RWPE1 (cell line): ENCODE results near the gene HSF4.
"Not testable (repeated sequence)": the region's sequence is repeated elsewhere in the genome, so short reads cannot be mapped to it uniquely, and the experiment has no call there.

Experiments
- CTCF ChIA-PET: fragments of 350-600 bp; sonication (Branson Sonifier 250); formaldehyde crosslinking; extraction: SDS; loops from one replicate; lab custom pipeline; 2021; lab: Yijun Ruan, JAX
- POLR2A ChIA-PET: fragments of 400-600 bp; formaldehyde crosslinking; extraction: SDS; loops from one replicate; lab custom pipeline; 2020; ENCODE audit warnings: antibody characterized with exemption; ENCODE audit not compliant: low non-redundant PET; lab: Yijun Ruan, JAX
- DNase-seq: peaks from one replicate; pipeline ENCODE4 v3.0.0; 2012; ENCODE audit warnings: low spot score
- H3K27ac ChIP-seq: fragments of 450-650 bp; 2 replicates; pipeline ENCODE4 v1.5.1; 2017
- TF ChIP-seq, protein P1 (sequence below): fragments of 450-650 bp; conservative IDR thresholded peaks from 2 replicates; pipeline ENCODE4 v1.5.1; 2017; ENCODE audit warnings: low read depth, mild to moderate bottlenecking

Gene HSF4, protein sequence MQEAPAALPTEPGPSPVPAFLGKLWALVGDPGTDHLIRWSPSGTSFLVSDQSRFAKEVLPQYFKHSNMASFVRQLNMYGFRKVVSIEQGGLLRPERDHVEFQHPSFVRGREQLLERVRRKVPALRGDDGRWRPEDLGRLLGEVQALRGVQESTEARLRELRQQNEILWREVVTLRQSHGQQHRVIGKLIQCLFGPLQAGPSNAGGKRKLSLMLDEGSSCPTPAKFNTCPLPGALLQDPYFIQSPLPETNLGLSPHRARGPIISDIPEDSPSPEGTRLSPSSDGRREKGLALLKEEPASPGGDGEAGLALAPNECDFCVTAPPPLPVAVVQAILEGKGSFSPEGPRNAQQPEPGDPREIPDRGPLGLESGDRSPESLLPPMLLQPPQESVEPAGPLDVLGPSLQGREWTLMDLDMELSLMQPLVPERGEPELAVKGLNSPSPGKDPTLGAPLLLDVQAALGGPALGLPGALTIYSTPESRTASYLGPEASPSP

GRCh38 chr16:67164599-67165061 lies at the start of gene HSF4:
Gene HSF4 (plus strand): TSS chr16:67164745. CDS start chr16:67164812, 67 bp downstream.
- TF ChIP-seq, protein P1, sequence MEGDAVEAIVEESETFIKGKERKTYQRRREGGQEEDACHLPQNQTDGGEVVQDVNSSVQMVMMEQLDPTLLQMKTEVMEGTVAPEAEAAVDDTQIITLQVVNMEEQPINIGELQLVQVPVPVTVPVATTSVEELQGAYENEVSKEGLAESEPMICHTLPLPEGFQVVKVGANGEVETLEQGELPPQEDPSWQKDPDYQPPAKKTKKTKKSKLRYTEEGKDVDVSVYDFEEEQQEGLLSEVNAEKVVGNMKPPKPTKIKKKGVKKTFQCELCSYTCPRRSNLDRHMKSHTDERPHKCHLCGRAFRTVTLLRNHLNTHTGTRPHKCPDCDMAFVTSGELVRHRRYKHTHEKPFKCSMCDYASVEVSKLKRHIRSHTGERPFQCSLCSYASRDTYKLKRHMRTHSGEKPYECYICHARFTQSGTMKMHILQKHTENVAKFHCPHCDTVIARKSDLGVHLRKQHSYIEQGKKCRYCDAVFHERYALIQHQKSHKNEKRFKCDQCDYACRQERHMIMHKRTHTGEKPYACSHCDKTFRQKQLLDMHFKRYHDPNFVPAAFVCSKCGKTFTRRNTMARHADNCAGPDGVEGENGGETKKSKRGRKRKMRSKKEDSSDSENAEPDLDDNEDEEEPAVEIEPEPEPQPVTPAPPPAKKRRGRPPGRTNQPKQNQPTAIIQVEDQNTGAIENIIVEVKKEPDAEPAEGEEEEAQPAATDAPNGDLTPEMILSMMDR: no peak
- POLR2A ChIA-PET: no interaction called here
- CTCF ChIA-PET: no interaction called here
- peak; percentile 44 for DNase-seq
- H3K27ac ChIP-seq: peak within 1 kb of the TSS; percentile 98

- ChIA-PET CTCF (no interaction called here), POLR2A (no interaction called here)
- no peak overlapping the region for H3K27ac ChIP-seq
- no peak for DNase-seq
- TF ChIP-seq, protein P1: no peak
Measured at GRCh38 chr16:67114793-67115192, 49.8 kb upstream of the HSF4 start.

GRCh38 chr16:67115639-67116038 lies 48.9 kb upstream of the HSF4 start:
- TF ChIP-seq, protein P1: no peak
- H3K27ac ChIP-seq: no peak overlapping the region
- CTCF ChIA-PET: no interaction called here
- POLR2A ChIA-PET: no interaction called here
- peak; percentile 71 for DNase-seq

GRCh38 chr16:67116388-67117311 lies 47.9 kb upstream of the HSF4 start:
- ChIA-PET CTCF (interaction anchor here (0.6 kb wide), 1 partner anchor 13 kb away, joined by 7 read pairs; no protein-coding TSS in a partner anchor), POLR2A (no interaction called here)
- H3K27ac ChIP-seq: peak overlapping the region; percentile 4; the same call in 1 of the 2 replicates
- DNase-seq: no peak
- TF ChIP-seq, protein P1: no peak

- CTCF ChIA-PET: interaction anchor here (0.6 kb wide), 1 partner anchor 85 kb away, joined by 4 read pairs; no protein-coding TSS in a partner anchor
- POLR2A ChIA-PET: interaction anchor here (0.7 kb wide), 1 partner anchor 87 kb away, joined by 7 read pairs; no protein-coding TSS in a partner anchor
- H3K27ac ChIP-seq: peak overlapping the region; percentile 4; the same call in 1 of the 2 replicates
- TF ChIP-seq, protein P1: no peak
- DNase-seq: no peak
Measured at GRCh38 chr16:67117716-67118115, 46.8 kb upstream of the HSF4 start.

GRCh38 chr16:67120025-67120424 lies 44.5 kb upstream of the HSF4 start:
- CTCF ChIA-PET: no interaction called here

DNA sequence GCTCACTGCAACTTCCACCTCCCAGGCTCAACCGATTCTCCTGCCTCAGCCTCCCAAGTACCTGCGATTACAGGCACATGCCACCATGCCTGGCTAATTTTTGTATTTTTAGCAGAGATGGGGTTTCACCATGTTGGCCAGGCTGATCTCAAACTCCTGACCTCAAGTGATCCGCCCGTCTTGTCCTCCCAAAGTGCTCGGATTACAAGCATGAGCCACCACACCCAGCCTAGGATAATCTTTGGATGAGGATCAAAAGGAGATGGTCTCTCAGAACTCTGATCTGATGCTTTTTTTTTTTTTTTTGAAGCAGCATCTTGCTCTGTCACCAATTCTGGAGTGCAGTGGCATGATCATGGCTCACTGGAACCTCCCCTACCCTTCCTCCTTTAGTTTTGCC lies 41.7 kb upstream of the HSF4 start:
- CTCF ChIA-PET, POLR2A ChIA-PET, DNase-seq, H3K27ac ChIP-seq: not testable (repeated sequence)

More at GRCh38 chr16:67120025-67120424, 44.5 kb upstream of the HSF4 start:
- POLR2A ChIA-PET: interaction anchor here (0.6 kb wide), 1 partner anchor 340 kb away, joined by 5 read pairs; no protein-coding TSS in a partner anchor
- TF ChIP-seq, protein P1: no peak
- no peak overlapping the region for H3K27ac ChIP-seq
- DNase-seq: peak; percentile 34
